ENCODE data around the gene SESTD1.
"Not testable (repeated sequence)": the region's sequence is repeated elsewhere in the genome, so short reads cannot be mapped to it uniquely, and the experiment has no call there.

SESTD1 gene

DNA sequence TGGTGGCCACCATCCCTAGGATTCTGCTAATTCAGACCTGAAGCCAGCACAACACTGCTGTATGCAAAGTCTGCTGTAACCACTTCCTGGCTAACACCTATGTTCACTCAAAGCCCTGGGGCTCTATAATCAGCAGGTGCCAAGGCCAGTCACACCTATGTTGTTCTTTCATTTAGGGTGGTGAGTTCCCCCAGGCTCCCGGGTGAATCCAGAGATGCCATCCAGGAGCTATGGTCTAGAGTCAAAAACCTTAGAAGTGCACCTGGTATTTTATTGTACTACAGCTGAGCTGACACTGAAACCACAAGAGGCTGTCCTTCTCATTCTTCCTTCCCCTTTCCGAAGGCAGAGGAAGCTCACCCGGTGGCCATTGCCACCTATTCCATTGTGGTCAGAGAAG, 168.5 kb downstream of the SESTD1 start:
- DNase-seq = no peak

DNA sequence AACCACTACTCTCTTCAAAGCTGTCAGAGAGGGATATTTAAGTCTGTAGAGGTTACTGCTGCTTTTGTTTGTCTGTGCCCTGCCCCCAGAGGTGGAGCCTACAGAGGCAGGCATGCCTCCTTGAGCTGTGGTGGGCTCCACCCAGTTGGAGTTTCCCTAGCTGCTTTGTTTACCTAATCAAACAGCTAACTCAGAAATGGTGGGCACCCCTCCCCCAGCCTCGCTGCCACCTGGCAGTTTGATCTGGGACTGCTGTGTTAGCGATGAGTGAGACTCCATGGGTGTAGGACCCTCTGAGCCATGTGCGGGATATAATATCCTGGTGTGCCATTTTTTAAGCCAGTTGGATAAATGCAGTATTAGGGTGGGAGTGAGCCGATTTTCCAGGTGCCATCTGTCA, 171.7 kb downstream of the SESTD1 start:
- not testable (repeated sequence) for DNase-seq

DNA sequence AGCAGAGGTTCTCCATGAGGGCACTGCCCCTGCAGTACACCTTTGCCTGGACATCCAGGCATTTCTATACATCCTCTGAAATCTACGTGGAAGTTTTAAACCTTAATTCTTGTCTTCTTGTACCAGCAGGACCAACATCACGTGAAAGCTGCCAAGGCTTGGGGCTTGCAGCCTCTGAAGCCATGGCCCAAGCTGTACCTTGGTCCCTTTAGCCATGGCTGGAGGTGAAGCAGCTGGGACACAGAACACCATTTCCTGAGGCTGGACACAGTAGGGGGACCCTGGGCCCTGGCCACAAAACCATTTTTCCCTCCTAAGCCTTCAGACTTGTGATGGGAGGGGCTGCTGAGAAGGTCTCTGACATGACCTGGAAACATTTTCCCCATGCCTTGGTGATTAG, 181.9 kb downstream of the SESTD1 start:
- no peak for DNase-seq

DNA sequence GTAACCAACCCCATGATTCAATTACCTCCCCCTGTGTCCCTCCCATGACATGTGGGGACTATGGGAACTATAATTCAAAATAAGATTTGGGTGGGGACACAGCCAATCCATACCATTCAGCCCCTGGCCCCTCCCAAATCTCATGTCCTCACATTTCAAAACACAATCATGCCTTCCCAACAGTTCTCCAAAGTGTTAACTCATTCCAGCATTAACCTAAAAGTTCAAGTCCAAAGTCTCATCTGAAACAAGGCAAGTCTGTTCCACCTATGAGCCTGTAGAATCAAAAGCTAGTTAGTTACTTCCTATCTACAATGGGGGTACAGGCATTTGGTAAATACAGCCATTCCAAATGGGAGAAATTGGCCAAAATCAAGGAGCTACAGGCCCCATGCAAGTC, 182.7 kb downstream of the SESTD1 start:
- no peak for DNase-seq

DNA sequence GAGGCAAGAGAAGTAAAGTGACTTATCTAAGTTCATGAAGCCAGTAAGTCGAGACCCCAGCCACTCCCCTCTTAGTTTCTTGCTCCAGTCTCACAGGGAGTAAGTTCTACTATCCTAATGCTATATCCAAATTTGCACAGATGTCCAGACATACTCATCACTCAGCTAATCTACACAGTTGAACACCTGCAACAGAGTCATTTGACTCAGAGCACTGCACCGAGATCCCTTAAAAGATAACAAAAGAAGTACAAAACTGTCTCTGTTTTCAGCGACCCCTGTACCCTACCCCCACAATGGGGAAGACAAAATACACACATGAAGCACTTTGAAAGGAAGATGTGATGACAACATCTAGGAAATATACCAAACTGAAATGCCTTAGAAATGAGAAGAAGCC, 192.1 kb downstream of the SESTD1 start:
- DNase-seq = no peak

DNA sequence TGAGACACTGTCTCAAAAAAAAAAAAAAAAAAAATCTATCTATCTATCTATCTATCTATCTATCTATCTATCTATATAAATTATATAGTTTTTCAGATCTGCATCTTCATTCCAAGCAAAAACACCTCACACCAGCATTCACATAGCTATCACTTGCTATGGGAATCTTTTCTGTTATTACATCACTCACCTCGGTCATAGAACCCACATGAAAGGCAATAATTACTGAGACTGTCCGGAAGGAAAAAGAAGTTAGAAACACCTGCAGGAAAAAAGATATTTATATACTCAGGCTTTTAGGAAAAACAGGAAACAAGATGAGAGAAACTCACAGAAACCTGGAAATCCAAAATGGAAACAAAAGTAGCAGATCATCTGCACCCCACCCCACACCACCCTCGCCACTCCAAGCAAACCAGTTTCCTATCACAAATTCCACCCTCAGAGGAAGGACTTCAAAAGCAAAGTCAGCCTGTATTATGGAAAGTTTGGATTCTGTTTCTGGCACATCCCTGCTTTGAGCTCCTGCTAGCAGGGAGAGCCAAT, 192.7 kb downstream of the SESTD1 start:
- no peak for DNase-seq

DNA sequence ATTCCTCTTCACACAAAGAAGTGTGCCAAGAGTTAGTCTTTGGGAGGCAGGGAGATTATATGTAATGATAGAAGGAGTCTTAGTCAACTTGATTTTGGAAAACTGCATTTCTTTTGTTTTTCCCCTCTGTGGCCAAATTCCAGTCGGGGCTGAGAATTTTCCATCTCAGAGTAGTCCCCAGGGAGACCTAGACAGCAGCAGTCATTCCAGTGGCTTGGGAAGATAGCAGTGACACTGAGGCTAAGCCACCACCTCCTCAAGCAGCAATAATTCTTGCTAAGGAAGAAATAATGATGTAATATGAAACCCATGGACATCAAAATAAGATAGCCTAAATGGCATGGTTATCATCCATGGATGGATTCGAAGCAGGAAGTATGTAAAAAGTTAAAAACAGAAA, 193.7 kb downstream of the SESTD1 start:
- DNase-seq = no peak

DNA sequence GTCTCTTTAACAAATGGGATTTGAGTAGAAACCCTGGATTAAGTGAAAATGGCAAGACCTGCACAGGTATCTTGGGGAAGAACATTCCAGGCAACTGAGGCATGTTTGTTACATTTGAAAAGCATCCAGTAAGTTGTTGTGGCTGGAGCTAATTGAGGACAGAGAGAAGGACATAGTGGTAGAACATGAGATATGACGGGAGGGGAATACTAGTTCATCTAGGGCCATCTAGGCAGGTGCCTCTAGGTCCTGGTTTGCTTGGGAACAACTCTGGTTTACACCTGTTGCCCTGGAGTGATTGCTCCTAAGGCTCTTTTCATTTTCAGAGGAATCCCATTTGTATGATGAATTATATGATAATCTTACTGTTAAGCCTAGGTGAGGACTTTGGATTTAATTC, 194.9 kb downstream of the SESTD1 start:
- DNase-seq = no peak

DNA sequence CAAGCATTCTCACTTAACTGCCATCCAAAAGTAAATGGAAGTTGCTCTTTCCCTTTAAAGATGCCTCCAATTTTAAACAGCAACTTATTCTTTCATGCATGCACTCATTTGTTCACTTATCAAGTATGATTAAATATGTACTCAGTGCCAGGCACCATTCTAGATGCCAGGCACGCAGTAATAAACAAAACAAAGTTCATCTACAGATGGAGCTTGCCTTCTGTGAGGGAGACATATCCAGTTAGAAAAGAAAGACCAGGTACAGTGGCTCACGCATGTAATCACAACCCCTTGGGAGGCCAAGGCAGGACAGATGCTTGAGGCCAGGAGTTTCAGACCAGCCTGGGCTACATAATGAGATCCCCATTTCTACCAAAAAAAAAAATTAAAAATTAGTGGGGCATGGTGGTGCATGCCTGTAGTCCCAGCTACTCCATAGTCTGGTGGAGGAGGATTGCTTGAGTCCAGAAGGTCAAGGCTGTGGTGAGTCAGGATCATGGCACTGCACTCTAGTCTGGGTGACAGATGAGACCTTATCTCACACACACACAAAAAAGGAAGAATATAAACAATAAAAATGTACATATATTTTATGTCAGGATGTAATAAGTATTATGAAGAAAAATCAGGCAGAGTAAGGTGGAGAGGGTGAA, 195.5 kb downstream of the SESTD1 start:
- no peak for DNase-seq

DNA sequence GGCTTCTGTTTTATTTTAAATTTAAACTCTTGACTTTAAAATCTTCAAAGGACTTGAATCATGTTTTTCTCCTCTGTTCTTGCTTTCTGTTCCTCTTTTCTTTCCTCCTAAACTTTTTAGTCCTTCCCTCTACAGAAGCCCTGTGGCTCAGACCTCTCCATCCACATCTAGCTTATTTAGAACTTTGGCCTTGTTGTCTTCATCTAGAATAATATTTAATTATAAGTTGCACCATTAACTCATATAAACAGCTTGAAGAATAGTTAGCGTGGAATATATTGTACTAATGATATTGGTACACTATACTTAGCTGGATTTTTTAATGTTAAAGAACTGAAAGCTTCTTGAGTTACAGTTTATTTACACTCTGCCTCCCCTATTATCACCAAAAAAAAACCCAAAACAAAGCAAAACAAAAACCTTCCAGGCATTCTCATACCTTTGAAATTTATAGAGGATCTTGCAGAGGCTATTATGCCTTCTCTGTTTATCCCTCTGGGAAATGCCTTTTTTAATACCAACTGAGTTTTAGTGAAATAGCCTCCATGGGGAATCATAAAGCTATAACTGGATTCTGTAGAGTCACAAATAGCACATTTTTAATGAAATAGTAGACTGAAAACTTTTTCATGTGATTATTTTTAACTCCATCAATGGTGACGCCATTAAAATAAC, 205.5 kb downstream of the SESTD1 start:
- no peak for DNase-seq

DNA sequence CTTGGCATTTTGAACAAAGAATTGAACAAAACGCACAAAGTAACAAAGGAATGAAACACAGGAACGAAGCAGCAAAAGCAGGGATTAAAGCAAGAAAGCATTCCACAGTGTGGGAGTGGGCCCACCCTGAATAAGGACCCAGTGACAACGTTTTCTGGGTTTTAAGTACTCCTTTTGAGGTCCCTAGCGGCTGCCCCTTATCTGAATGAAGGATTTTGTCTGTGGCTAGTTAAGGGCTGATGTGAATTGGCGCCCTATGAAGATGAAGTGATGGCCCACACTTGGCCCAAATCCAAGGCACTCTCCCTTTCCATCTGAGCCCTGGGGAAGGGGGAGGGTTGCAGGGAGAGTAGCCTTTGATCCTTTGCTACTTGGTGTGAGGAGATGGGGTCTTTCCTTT, 206.9 kb downstream of the SESTD1 start:
- no peak for DNase-seq

DNA sequence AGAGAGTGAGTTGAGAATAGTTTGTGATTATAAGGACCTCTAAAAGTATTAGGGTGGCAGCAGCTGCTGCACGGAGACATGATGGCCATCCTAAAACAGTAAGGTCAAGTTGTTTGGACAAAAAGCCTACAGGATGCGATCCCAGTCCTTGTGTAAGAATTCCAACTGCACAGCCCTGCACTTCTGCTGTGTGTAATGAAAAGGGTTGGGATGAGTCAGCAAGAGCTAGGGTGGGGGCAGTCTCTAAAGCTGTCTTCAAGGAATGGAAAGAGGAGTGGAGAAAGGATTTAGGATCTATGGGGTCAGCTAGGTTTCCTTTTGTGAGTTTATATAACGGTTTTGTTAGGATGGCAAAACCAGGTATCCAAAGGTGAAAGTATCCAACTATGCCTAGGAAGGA, 211.1 kb downstream of the SESTD1 start:
- DNase-seq = not testable (repeated sequence)
